Measurements from ENCODE around the gene MYL3.

DNA sequence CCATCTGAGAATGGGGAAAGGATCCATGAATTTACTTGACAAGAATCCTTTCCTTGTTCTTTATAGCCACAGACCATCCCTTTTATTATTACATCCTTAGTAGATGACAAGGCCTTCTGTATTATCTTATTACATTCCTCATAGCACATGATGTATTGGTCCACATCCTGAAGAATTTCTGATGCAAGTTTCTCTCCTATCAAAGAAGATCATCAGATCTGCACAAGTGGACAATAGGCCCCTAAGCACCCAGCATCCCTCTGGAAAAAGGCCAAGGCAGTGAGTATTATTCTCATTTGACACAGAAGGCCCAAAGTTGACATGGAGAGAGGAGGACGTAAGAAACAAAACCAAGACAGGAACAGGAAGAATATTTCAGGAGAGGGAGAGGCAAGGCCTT lies 31.4 kb downstream of the MYL3 start:
- TF ChIP-seq, protein P1, sequence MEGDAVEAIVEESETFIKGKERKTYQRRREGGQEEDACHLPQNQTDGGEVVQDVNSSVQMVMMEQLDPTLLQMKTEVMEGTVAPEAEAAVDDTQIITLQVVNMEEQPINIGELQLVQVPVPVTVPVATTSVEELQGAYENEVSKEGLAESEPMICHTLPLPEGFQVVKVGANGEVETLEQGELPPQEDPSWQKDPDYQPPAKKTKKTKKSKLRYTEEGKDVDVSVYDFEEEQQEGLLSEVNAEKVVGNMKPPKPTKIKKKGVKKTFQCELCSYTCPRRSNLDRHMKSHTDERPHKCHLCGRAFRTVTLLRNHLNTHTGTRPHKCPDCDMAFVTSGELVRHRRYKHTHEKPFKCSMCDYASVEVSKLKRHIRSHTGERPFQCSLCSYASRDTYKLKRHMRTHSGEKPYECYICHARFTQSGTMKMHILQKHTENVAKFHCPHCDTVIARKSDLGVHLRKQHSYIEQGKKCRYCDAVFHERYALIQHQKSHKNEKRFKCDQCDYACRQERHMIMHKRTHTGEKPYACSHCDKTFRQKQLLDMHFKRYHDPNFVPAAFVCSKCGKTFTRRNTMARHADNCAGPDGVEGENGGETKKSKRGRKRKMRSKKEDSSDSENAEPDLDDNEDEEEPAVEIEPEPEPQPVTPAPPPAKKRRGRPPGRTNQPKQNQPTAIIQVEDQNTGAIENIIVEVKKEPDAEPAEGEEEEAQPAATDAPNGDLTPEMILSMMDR (IDR thresholded peaks at IDR 0.05) = no peak
- TF ChIP-seq MAFK (IDR thresholded peaks at IDR 0.05; ENCODE audit: partially characterized antibody) (no peak), RAD21 (conservative IDR thresholded peaks at IDR 0.05 in 1 of 2, IDR thresholded peaks at IDR 0.05 in 1 of 2) (no peak), JUNB (IDR thresholded peaks at IDR 0.05) (no peak), ZSCAN20 (CRISPR knock-in tag; IDR thresholded peaks at IDR 0.05) (no peak), RCOR1 (IDR thresholded peaks at IDR 0.05; ENCODE audit: low read depth, low read length) (no peak)

Measured in A549 (cell line).